Fibroblast of mammary gland (primary cell): Measurements from ENCODE around the gene ZNF593OS.

ENCODE experiments used
- DNase-seq: peaks from one replicate; pipeline ENCODE4 v3.0.0-alpha.2; 2010; ENCODE audit warnings: low read depth
- H3K4me3 ChIP-seq: 2 replicates; pipeline ENCODE4 v1.5.1; 2011; ENCODE audit warnings: low read depth, mild to moderate bottlenecking, low read length, moderate library complexity; ENCODE audit not compliant: control insufficient read depth
- TF ChIP-seq, protein P1 (sequence below): conservative IDR thresholded peaks from 2 replicates; pipeline ENCODE4 v1.5.1; 2011; ENCODE audit warnings: low read depth, low read length, inconsistent platforms; ENCODE audit not compliant: control insufficient read depth, insufficient read depth

ZNF593OS gene

GRCh38 chr1:26122988-26123973, 48.4 kb downstream of the ZNF593OS start:
- TF ChIP-seq, protein P1, sequence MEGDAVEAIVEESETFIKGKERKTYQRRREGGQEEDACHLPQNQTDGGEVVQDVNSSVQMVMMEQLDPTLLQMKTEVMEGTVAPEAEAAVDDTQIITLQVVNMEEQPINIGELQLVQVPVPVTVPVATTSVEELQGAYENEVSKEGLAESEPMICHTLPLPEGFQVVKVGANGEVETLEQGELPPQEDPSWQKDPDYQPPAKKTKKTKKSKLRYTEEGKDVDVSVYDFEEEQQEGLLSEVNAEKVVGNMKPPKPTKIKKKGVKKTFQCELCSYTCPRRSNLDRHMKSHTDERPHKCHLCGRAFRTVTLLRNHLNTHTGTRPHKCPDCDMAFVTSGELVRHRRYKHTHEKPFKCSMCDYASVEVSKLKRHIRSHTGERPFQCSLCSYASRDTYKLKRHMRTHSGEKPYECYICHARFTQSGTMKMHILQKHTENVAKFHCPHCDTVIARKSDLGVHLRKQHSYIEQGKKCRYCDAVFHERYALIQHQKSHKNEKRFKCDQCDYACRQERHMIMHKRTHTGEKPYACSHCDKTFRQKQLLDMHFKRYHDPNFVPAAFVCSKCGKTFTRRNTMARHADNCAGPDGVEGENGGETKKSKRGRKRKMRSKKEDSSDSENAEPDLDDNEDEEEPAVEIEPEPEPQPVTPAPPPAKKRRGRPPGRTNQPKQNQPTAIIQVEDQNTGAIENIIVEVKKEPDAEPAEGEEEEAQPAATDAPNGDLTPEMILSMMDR: no peak
- H3K4me3 ChIP-seq: no peak overlapping the region
- DNase-seq: peak; percentile 77

DNA sequence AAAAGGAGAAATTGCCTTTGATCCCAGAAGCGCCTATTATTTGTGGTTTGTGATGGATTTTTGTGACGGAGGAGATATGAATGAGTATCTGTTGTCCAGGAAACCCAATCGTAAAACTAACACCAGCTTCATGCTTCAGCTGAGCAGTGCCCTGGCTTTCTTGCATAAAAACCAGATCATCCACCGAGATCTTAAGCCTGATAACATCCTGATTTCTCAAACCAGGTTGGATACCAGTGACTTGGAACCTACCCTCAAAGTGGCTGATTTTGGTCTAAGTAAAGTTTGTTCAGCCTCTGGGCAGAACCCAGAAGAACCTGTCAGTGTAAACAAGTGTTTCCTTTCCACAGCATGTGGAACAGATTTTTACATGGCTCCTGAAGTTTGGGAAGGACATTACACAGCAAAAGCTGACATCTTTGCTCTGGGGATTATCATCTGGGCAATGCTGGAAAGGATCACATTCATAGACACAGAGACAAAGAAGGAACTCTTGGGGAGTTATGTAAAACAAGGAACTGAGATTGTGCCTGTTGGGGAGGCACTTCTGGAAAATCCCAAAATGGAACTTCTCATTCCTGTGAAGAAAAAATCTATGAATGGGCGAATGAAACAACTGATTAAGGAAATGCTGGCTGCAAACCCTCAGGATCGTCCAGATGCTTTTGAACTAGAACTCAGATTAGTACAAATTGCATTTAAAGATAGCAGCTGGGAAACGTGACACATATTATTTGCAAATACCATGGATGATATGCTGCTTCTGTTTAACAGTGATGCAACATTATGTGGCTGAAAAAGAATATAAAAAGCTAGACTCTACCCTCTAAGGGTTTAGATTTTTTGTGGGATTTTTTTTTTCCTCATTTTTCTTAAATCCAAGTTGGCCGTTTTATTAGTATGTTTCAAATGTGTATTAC, 49.5 kb downstream of the ZNF593OS start:
- TF ChIP-seq, protein P1: no peak
- DNase-seq: no peak
- no peak overlapping the region for H3K4me3 ChIP-seq

GRCh38 chr1:26119892-26120608, 51.6 kb downstream of the ZNF593OS start:
- TF ChIP-seq, protein P1: no peak
- H3K4me3 ChIP-seq: no peak overlapping the region
- DNase-seq: no peak
